ENCODE measurements around the gene SFSWAP. TPM values are rescaled to one million over a fixed set of nuclear protein-coding genes. Genes with fewer than 3 reads are reported as not detected.
A peak's percentile ranks its signal among the peaks of the same experiment; 100 is the strongest.

Gene SFSWAP
- total and polyA plus RNA-seq, 4 donors, result 6.1 to 21.6 (median 10.1) TPM

- no peak for TF ChIP-seq RAD21 (IDR thresholded peaks at IDR 0.05)
- no peak for TF ChIP-seq FOXA1 (IDR thresholded peaks at IDR 0.05)
These were observed 124.8 kb downstream of the SFSWAP start (continued) for GRCh38 chr12:131835616-131836171.

GRCh38 chr12:131836193-131836592 lies 125.3 kb downstream of the SFSWAP start:
- Histone ChIP-seq H3K36me3 (ENCODE audit: control insufficient read depth in 4 of 4, insufficient read depth in 3 of 4, low read depth in 1 of 4, low read length in 3 of 4) (no peaks in the 10 kb centered on the region), H3K27me3 (ENCODE audit: control insufficient read depth in 4 of 4, insufficient read depth in 4 of 4, low read length in 3 of 4) (peaks cover 0 to 11% (median 1%) of the 10 kb centered on the region in 4 donors), H3K4me3 (ENCODE audit: low read depth in 1 of 3, low read length in 3 of 3) (no peak overlapping the region), H3K4me1 (ENCODE audit: control insufficient read depth in 4 of 4, insufficient read depth in 4 of 4, low read length in 3 of 4) (peaks cover 0 to 3% (median 0%) of the 10 kb centered on the region in 4 donors), H3K27ac (ENCODE audit: low read depth in 1 of 2, low read length in 2 of 2) (no peak overlapping the region), H3K9ac (ENCODE audit: low read depth in 1 of 2, low read length in 2 of 2) (no peak overlapping the region), H3K9me3 (ENCODE audit: control insufficient read depth in 4 of 4, low read length in 3 of 4) (no peaks in the 10 kb centered on the region)
- no peak for DNase-seq (ENCODE audit: low spot score)
- 73% methylated on average over 3 of the region's 3 CpGs for WGBS
- TF ChIP-seq GABPA (IDR thresholded peaks at IDR 0.05 in 1 of 2, conservative IDR thresholded peaks at IDR 0.05 in 1 of 2) (no peak), NR2F2 (IDR thresholded peaks at IDR 0.05) (no peak), HNF4A (conservative IDR thresholded peaks at IDR 0.05) (no peak), MAX (IDR thresholded peaks at IDR 0.05) (no peak), RAD21 (IDR thresholded peaks at IDR 0.05) (peak in 1 of 2 donors; percentile 54), CTCF (IDR thresholded peaks at IDR 0.05; ENCODE audit: low read depth, low read length, missing input control) (peak; percentile 22)

- no peak for DNase-seq (ENCODE audit: low spot score)
- 86% methylated on average over 13 of the region's 13 CpGs for WGBS
- Histone ChIP-seq H3K9me3 (ENCODE audit: control insufficient read depth in 4 of 4, low read length in 3 of 4) (no peaks in the 10 kb centered on the region), H3K27ac (ENCODE audit: low read depth in 1 of 2, low read length in 2 of 2) (no peak overlapping the region), H3K9ac (ENCODE audit: low read depth in 1 of 2, low read length in 2 of 2) (no peak overlapping the region), H3K4me1 (ENCODE audit: control insufficient read depth in 4 of 4, insufficient read depth in 4 of 4, low read length in 3 of 4) (no peaks in the 10 kb centered on the region), H3K4me3 (ENCODE audit: low read depth in 1 of 3, low read length in 3 of 3) (no peak overlapping the region), H3K27me3 (ENCODE audit: control insufficient read depth in 4 of 4, insufficient read depth in 4 of 4, low read length in 3 of 4) (peaks cover 0 to 11% (median 1%) of the 10 kb centered on the region in 4 donors), H3K36me3 (ENCODE audit: control insufficient read depth in 4 of 4, insufficient read depth in 3 of 4, low read depth in 1 of 4, low read length in 3 of 4) (no peaks in the 10 kb centered on the region)
- TF ChIP-seq JUND (IDR thresholded peaks at IDR 0.05) (no peak), NR2F2 (IDR thresholded peaks at IDR 0.05) (no peak), REST (IDR thresholded peaks at IDR 0.05) (no peak), ZBTB33 (IDR thresholded peaks at IDR 0.05) (no peak), RXRA (IDR thresholded peaks at IDR 0.05) (no peak), HNF4G (IDR thresholded peaks at IDR 0.05) (no peak), FOXA1 (IDR thresholded peaks at IDR 0.05) (no peak), ATF3 (IDR thresholded peaks at IDR 0.05) (no peak), FOXA2 (IDR thresholded peaks at IDR 0.05) (no peak), SP1 (IDR thresholded peaks at IDR 0.05) (no peak), YY1 (IDR thresholded peaks at IDR 0.05) (no peak), EGR1 (IDR thresholded peaks at IDR 0.05; ENCODE audit: low read depth in 2 of 2) (no peak), CTCF (IDR thresholded peaks at IDR 0.05; ENCODE audit: low read depth, low read length, missing input control) (no peak), RAD21 (IDR thresholded peaks at IDR 0.05) (no peak)
These were observed 126.0 kb downstream of the SFSWAP start for GRCh38 chr12:131836714-131837397.
